ENCODE results near the gene SOX2. TPM values are rescaled to one million over a fixed set of nuclear protein-coding genes. Genes with fewer than 3 reads are reported as not detected.

Gene SOX2
- total RNA-seq, 4 donors from 2014 or later = 0.21 to 1.5 (median 0.63) TPM

DNA sequence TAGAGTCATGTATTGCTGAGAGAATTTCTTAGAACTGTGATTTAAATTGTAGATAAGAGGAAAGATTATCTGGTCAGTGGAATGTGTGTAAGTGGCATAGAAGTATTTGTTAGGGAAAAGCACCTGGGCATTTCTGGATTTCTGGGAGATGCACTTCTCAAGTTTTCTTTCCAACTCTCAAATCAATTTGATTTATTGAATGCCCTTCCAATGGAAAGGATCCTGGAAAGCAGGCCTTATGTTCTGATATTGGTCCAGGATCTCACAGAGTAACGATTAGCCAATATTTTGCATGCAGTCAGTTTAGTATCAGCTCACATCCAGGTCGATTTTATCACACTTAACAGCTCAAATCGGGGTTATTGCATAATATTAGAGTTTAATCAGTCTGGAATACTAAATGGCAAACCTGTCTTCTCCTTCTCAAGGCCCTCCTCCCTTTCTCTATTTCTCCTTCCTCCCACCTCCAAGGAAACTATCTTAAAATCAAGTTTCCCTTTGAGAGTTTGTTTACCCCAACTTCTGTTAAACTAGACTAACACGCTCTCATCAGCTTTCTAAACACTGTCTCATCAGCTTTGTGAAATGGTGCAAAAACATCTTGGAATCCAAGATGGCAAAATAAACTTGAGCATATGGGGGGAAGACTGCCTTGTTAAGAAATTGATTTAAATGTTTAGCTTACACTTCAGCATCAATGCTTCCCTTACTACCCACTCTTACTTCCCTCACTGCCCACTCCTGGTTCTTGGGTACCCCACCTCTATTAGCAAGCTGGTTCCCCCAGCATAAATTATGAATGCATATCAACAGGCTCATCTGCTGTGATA, 9.5 kb downstream of the SOX2 start:
- Histone ChIP-seq H3K9me3 (no peaks in the 10 kb centered on the region), H3K27ac (no peak overlapping the region), H3K27me3 (peaks cover 100% of the 10 kb centered on the region), H3K4me1 (peaks cover 12% of the 10 kb centered on the region), H3K4me3 (no peak overlapping the region), H3K36me3 (no peaks in the 10 kb centered on the region)
- TF ChIP-seq POLR2A (IDR thresholded peaks at IDR 0.05) (no peak), POLR2AphosphoS5 (IDR thresholded peaks at IDR 0.05) (no peak), EP300 (IDR thresholded peaks at IDR 0.05) (no peak)
- TF ChIP-seq, protein P1, sequence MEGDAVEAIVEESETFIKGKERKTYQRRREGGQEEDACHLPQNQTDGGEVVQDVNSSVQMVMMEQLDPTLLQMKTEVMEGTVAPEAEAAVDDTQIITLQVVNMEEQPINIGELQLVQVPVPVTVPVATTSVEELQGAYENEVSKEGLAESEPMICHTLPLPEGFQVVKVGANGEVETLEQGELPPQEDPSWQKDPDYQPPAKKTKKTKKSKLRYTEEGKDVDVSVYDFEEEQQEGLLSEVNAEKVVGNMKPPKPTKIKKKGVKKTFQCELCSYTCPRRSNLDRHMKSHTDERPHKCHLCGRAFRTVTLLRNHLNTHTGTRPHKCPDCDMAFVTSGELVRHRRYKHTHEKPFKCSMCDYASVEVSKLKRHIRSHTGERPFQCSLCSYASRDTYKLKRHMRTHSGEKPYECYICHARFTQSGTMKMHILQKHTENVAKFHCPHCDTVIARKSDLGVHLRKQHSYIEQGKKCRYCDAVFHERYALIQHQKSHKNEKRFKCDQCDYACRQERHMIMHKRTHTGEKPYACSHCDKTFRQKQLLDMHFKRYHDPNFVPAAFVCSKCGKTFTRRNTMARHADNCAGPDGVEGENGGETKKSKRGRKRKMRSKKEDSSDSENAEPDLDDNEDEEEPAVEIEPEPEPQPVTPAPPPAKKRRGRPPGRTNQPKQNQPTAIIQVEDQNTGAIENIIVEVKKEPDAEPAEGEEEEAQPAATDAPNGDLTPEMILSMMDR (IDR thresholded peaks at IDR 0.05) = no peak
- no peak for DNase-seq (ENCODE audit: low spot score in 2 of 2)
- 46% methylated on average over 4 of the region's 4 CpGs for WGBS

DNA sequence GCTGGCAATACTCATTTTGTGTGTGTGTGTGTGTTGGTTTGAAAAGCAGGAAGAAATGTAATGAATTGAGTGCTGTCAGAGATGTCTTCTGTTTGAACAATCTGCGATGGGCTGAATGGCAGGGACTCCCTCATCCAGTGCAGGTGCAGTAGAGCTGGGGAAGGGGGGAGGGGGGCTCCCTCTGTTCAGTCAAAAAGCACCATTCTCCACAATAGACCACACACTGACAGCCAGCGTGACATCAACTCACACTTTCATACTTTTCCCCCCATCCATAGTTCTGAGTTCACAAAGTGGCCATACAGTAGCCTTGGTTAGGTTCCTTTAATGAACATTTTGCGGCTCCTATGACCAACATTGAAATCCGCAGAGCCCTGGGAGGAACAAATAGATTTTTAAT, 10.4 kb downstream of the SOX2 start:
- 29% methylated on average over 4 of the region's 4 CpGs for WGBS
- Histone ChIP-seq H3K4me3 (no peak overlapping the region), H3K27ac (no peak overlapping the region), H3K27me3 (peaks cover 100% of the 10 kb centered on the region), H3K4me1 (peaks cover 21% of the 10 kb centered on the region), H3K9me3 (no peaks in the 10 kb centered on the region), H3K36me3 (no peaks in the 10 kb centered on the region)
- no peak for DNase-seq (ENCODE audit: low spot score in 2 of 2)
- TF ChIP-seq, protein P1 (IDR thresholded peaks at IDR 0.05) = no peak
- TF ChIP-seq POLR2AphosphoS5 (IDR thresholded peaks at IDR 0.05) (no peak), POLR2A (IDR thresholded peaks at IDR 0.05) (no peak), EP300 (IDR thresholded peaks at IDR 0.05) (no peak)

DNA sequence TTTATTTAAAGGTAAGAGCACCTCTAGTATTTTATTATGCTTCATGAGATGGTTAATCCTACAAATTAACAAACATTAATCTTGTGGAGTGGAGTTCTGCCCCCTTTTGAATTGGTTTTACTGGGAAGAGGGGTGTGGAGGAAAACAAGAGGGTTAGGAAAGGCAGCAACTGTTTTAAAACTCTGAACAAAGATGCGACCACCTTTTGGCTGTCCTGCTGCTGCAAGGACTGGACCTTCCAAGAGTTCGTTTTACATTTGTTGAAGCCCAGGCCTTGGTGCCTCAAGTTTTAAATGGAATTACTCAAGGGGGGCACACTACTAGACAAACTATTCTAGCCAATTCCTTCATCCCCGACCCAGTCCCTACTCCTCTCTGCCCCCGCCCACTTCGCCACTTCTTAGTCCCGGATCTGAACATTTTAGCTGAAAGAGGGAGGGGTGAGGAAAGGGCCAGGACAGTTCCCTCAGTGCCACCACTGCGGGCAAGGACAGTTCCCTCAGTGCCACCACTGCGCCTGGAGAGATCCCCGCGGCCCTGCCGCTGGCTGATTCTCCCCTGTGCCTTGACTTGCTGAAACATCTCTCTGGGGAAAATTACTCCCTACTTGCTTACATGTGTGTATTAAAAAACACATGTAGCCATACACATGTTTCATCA, 11.2 kb downstream of the SOX2 start:
- Histone ChIP-seq H3K9me3 (no peaks in the 10 kb centered on the region), H3K4me3 (no peak overlapping the region), H3K27me3 (peaks cover 100% of the 10 kb centered on the region), H3K27ac (no peak overlapping the region), H3K36me3 (no peaks in the 10 kb centered on the region), H3K4me1 (peaks cover 27% of the 10 kb centered on the region)
- TF ChIP-seq EP300 (IDR thresholded peaks at IDR 0.05) = no peak
- no peak for TF ChIP-seq POLR2A (IDR thresholded peaks at IDR 0.05)
- no peak for TF ChIP-seq POLR2AphosphoS5 (IDR thresholded peaks at IDR 0.05)
- TF ChIP-seq, protein P1 (IDR thresholded peaks at IDR 0.05) = no peak
- DNase-seq (ENCODE audit: low spot score in 2 of 2) = no peak
- WGBS = 20% methylated on average over 11 of the region's 11 CpGs

DNA sequence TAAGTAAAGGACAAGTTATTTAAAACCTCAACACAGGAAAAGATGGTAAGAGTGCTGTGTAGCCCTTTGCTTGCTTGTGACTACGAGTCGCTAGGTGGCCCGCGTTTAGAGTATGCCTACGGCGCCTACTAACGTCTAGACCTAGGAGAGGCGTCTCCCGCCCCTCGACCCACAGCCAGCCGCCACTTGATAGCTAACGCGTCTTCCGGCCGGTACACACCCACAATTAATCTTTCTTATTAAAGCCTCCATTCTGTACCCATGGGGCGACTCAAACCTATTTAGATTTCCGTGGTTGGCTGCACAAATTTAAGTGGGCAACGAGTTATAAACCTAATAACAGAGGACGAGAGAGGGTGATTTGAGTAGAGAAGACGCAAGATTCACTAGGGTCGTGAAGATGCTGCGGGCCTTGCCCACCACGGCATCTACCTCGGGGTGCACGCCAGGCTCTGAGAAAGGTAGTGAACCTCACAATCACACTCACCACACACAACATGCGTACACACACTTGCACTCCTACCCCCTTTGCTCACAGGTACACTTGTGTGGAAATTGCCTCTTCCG, 12.0 kb downstream of the SOX2 start:
- Histone ChIP-seq H3K27ac (no peak overlapping the region), H3K36me3 (no peaks in the 10 kb centered on the region), H3K27me3 (peaks cover 100% of the 10 kb centered on the region), H3K4me3 (no peak overlapping the region), H3K9me3 (no peaks in the 10 kb centered on the region), H3K4me1 (peaks cover 27% of the 10 kb centered on the region)
- WGBS = 19% methylated on average over 27 of the region's 27 CpGs
- TF ChIP-seq POLR2A (IDR thresholded peaks at IDR 0.05) = no peak
- TF ChIP-seq, protein P1 (IDR thresholded peaks at IDR 0.05) = no peak
- no peak for TF ChIP-seq POLR2AphosphoS5 (IDR thresholded peaks at IDR 0.05)
- TF ChIP-seq EP300 (IDR thresholded peaks at IDR 0.05) = no peak
- DNase-seq (ENCODE audit: low spot score in 2 of 2) = no peak
